Thyroid gland (tissue), 4 donors: ENCODE data around the gene LIN52.

Experiments used
- POLR2A ChIP-seq, 2 donors: fragments of 450-650 bp; IDR thresholded peaks; one replicate each; pipeline ENCODE4 v1.6.1; 2017; ENCODE audit warnings: antibody characterized with exemption in 2 of 2, mild to moderate bottlenecking in 2 of 2, moderate library complexity in 1 of 2
- TF ChIP-seq, protein P1 (sequence below), 6 experiments: fragments of 200-600 bp in 3 of 6; fragments of 450-650 bp in 3 of 6; sonication (generic) in 3 of 6; IDR thresholded peaks; one replicate each; pipeline ENCODE4 v1.5.1; 2016 to 2019; ENCODE audit warnings: antibody characterized with exemption in 6 of 6, mild to moderate bottlenecking in 2 of 6, inconsistent platforms in 1 of 6, moderate library complexity in 1 of 6

DNA sequence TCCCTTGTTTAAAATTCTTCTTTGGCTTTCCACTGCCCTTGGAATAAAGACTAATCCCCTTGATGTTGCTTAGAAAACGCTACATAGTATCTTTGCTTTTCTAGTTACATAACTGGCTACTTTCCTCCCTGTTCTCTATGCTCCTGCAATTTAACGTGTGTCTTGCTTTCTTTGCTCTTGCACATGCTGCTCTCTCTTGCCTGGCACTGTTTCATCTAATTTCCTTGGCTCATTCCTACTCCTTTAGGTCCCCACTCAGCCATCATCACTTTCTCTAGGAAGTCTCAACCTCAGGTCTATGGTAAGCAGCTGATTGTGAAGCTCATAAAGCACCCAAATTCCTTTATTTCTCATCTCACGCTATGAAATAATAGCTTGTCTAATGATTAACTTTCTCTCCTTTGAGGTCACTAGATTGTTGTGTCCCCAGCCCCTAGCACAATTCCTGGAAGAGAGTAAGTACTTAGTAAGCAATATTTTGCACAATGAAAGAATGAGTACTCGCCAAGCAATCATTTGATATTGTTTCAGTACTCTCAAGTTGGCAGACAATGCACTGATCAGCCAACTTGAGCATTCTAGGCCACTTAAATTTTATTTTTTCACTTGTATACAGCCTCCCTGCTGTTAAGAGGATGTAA lies 3.8 kb upstream of the LIN52 start:
- TF ChIP-seq, protein P1, sequence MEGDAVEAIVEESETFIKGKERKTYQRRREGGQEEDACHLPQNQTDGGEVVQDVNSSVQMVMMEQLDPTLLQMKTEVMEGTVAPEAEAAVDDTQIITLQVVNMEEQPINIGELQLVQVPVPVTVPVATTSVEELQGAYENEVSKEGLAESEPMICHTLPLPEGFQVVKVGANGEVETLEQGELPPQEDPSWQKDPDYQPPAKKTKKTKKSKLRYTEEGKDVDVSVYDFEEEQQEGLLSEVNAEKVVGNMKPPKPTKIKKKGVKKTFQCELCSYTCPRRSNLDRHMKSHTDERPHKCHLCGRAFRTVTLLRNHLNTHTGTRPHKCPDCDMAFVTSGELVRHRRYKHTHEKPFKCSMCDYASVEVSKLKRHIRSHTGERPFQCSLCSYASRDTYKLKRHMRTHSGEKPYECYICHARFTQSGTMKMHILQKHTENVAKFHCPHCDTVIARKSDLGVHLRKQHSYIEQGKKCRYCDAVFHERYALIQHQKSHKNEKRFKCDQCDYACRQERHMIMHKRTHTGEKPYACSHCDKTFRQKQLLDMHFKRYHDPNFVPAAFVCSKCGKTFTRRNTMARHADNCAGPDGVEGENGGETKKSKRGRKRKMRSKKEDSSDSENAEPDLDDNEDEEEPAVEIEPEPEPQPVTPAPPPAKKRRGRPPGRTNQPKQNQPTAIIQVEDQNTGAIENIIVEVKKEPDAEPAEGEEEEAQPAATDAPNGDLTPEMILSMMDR (IDR thresholded peaks at IDR 0.05), result no peak
- no peak for TF ChIP-seq POLR2A (IDR thresholded peaks at IDR 0.05)
